Glutamatergic neuron (in vitro differentiated cells): ENCODE results near the gene CCDC136. TPM values are rescaled to one million over a fixed set of nuclear protein-coding genes. Genes with fewer than 3 reads are reported as not detected.

Experiments
- DNase-seq: peaks from one replicate; pipeline ENCODE4 v3.0.0; 2022
- H3K27ac Mint-ChIP-seq: one replicate; pipeline ENCODE4 v1.8.0; 2020; ENCODE audit warnings: mild to moderate bottlenecking, mixed read lengths, inconsistent platforms; ENCODE audit not compliant: unreplicated experiment
- H3K27me3 Mint-ChIP-seq: one replicate; pipeline ENCODE4 v1.8.0; 2020; ENCODE audit warnings: mild to moderate bottlenecking, moderate library complexity, mixed read lengths, inconsistent platforms; ENCODE audit not compliant: unreplicated experiment
- H3K36me3 Mint-ChIP-seq: one replicate; pipeline ENCODE4 v1.8.0; 2020; ENCODE audit warnings: mild to moderate bottlenecking, mixed read lengths, inconsistent platforms; ENCODE audit not compliant: unreplicated experiment
- H3K4me1 Mint-ChIP-seq: one replicate; pipeline ENCODE4 v1.8.0; 2020; ENCODE audit warnings: mild to moderate bottlenecking, low read depth, mixed read lengths, inconsistent platforms; ENCODE audit not compliant: unreplicated experiment
- H3K4me3 Mint-ChIP-seq: one replicate; pipeline ENCODE4 v1.8.0; 2020; ENCODE audit warnings: mild to moderate bottlenecking, mixed read lengths, inconsistent platforms; ENCODE audit not compliant: unreplicated experiment
- H3K9me3 Mint-ChIP-seq: one replicate; pipeline ENCODE4 v1.8.0; 2020; ENCODE audit warnings: mild to moderate bottlenecking, moderate library complexity, mixed read lengths, inconsistent platforms; ENCODE audit not compliant: unreplicated experiment
- total RNA-seq: library from RNA; stranded (reverse); fragmentation: NEBNext Ultra II Directional; extraction: Animal tissue kit (Norgen Biotek cat#: 25700); gene quantifications from one replicate; pipeline ENCODE4 v1.2.1, GENCODE V29; 2021; ENCODE audit not compliant: unreplicated experiment
- TF ChIP-seq, protein P1 (sequence below): fragments of 200-600 bp; sonication (generic); IDR thresholded peaks from one replicate; pipeline ENCODE4 v1.5.0; 2021; ENCODE audit not compliant: partially characterized antibody, unreplicated experiment

The CCDC136 gene
- total RNA-seq, 1 donor from 2014 or later = 202 TPM

DNA sequence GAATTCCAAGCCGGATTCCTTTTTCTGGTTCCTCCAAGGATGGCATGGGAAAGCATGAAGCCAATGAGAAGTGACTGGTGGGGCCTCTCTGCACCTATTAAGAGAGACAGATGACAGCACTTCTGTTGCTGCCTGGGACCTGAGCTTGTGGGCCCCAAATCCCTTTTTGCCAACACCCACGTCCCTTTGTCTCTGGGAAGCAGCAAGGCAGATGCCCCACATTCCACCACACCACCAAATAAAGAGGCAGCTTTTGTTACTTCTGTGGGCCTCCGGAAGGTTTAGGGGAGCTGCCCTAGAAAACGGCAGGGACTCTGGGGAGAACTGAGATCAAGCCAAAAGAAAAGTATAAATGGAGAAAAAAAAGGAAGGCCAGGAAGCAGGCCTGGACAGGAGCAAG is 3.4 kb downstream of the CCDC136 start:
- DNase-seq = no peak
- H3K4me3 Mint-ChIP-seq = no peak overlapping the region
- peaks cover 11% of the 10 kb centered on the region for H3K4me1 Mint-ChIP-seq
- peaks cover 26% of the 10 kb centered on the region for H3K36me3 Mint-ChIP-seq
- TF ChIP-seq, protein P1, sequence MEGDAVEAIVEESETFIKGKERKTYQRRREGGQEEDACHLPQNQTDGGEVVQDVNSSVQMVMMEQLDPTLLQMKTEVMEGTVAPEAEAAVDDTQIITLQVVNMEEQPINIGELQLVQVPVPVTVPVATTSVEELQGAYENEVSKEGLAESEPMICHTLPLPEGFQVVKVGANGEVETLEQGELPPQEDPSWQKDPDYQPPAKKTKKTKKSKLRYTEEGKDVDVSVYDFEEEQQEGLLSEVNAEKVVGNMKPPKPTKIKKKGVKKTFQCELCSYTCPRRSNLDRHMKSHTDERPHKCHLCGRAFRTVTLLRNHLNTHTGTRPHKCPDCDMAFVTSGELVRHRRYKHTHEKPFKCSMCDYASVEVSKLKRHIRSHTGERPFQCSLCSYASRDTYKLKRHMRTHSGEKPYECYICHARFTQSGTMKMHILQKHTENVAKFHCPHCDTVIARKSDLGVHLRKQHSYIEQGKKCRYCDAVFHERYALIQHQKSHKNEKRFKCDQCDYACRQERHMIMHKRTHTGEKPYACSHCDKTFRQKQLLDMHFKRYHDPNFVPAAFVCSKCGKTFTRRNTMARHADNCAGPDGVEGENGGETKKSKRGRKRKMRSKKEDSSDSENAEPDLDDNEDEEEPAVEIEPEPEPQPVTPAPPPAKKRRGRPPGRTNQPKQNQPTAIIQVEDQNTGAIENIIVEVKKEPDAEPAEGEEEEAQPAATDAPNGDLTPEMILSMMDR = no peak
- H3K27ac Mint-ChIP-seq = no peak overlapping the region
- H3K9me3 Mint-ChIP-seq = peaks cover 4% of the 10 kb centered on the region
- peaks cover 13% of the 10 kb centered on the region for H3K27me3 Mint-ChIP-seq

DNA sequence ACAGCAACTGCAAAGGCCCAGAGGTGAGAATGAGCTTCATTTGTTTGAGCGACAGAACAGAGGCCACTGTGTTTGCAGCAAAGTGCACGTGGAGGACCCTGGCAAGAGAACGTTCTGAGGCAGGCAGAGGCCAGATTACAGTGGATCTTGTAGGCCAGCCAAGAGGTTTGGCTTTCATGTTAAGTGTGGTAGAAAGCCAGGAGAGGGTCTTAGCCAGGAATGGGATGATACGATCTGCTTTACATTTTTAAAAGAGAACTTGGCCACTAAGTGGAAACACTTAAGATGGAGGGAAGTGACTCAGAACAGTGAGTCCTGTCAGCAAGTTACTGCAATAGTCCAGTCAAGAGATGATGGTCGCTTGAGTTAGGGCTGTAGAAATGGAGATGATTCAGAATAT is 4.6 kb downstream of the CCDC136 start:
- peaks cover 30% of the 10 kb centered on the region for H3K36me3 Mint-ChIP-seq
- H3K4me1 Mint-ChIP-seq = peaks cover 9% of the 10 kb centered on the region
- no peak for DNase-seq
- H3K9me3 Mint-ChIP-seq = peaks cover 2% of the 10 kb centered on the region
- TF ChIP-seq, protein P1 = no peak
- peak overlapping the region; percentile 5 for H3K4me3 Mint-ChIP-seq
- H3K27me3 Mint-ChIP-seq = peaks cover 10% of the 10 kb centered on the region
- H3K27ac Mint-ChIP-seq = no peak overlapping the region

DNA sequence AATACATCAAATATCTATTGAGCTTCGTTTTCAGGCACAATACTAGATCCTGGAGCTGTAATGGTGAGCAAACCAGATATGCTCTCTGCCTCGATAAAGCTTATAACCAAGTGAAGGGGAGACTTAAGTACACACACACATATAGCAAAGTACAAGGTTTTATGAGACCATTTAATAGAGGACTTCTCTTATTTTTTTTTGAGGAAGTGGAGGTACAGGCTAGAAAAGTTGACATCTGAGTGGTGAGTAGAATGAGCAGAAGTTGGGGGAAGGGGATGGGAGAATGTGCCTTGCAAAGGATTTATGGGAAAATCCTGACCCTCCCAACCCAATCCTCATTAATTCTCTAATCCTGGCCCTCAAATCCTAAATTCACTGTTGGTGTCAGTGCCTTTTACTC is 7.7 kb downstream of the CCDC136 start:
- no peak overlapping the region for H3K27ac Mint-ChIP-seq
- TF ChIP-seq, protein P1 = no peak

GRCh38 chr7:128800567-128800966 is 8.8 kb downstream of the CCDC136 start:
- H3K4me3 Mint-ChIP-seq = no peak overlapping the region
- TF ChIP-seq, protein P1 = no peak
- peaks cover 26% of the 10 kb centered on the region for H3K36me3 Mint-ChIP-seq
- no peaks in the 10 kb centered on the region for H3K9me3 Mint-ChIP-seq
- peaks cover 4% of the 10 kb centered on the region for H3K27me3 Mint-ChIP-seq
- H3K27ac Mint-ChIP-seq = no peak overlapping the region
- no peak for DNase-seq
- H3K4me1 Mint-ChIP-seq = no peaks in the 10 kb centered on the region

More for the DNA sequence above, 7.7 kb downstream of the CCDC136 start:
- no peaks in the 10 kb centered on the region for H3K9me3 Mint-ChIP-seq
- H3K4me1 Mint-ChIP-seq = no peaks in the 10 kb centered on the region
- no peak overlapping the region for H3K4me3 Mint-ChIP-seq
- peaks cover 31% of the 10 kb centered on the region for H3K36me3 Mint-ChIP-seq
- DNase-seq = no peak
- peaks cover 8% of the 10 kb centered on the region for H3K27me3 Mint-ChIP-seq

GRCh38 chr7:128801003-128801402 is 9.2 kb downstream of the CCDC136 start:
- no peak overlapping the region for H3K27ac Mint-ChIP-seq
- peak overlapping the region; percentile 16 for H3K4me3 Mint-ChIP-seq
- TF ChIP-seq, protein P1 = no peak
- H3K9me3 Mint-ChIP-seq = no peaks in the 10 kb centered on the region
- peaks cover 4% of the 10 kb centered on the region for H3K27me3 Mint-ChIP-seq
- H3K4me1 Mint-ChIP-seq = no peaks in the 10 kb centered on the region
- peaks cover 22% of the 10 kb centered on the region for H3K36me3 Mint-ChIP-seq
- no peak for DNase-seq
